IMR-90 (cell line): ENCODE data around the gene MSH6. TPM values are rescaled to one million over a fixed set of nuclear protein-coding genes. Genes with fewer than 3 reads are reported as not detected.

ENCODE experiments used
- ATAC-seq: fragments of 200-7000 bp; cut with Tn5 transposase; 2 replicates; pipeline ENCODE4 v1.9.1; 2020; ENCODE audit warnings: low read depth, mild to moderate bottlenecking, moderate library complexity
- BruUV-seq: library from RNA; stranded (reverse); fragments of 400-500 nt; replicated peaks from 2 replicates; lab custom pipeline; 2021; lab: Mats Ljungman, UMichigan
- CTCF ChIA-PET: fragments of 300-600 bp; formaldehyde crosslinking; extraction: SDS; loops from one replicate; lab custom pipeline; 2021; ENCODE audit warnings: antibody characterized with exemption; lab: Yijun Ruan, JAX
- POLR2A ChIA-PET: fragments of 300-600 bp; sonication (Branson Sonifier 250); formaldehyde crosslinking; loops from one replicate; lab custom pipeline; 2022; ENCODE audit warnings: antibody characterized with exemption; ENCODE audit not compliant: unreplicated experiment; lab: Charles Lee
- DNase-seq: peaks from one replicate; pipeline ENCODE4 v3.0.0; 2013
- H2AFZ ChIP-seq: replicated peaks from 2 replicates; pipeline ENCODE3; 2013; ENCODE audit warnings: low read length, mild to moderate bottlenecking; ENCODE audit not compliant: poor library complexity
- H2AK5ac ChIP-seq: 2 replicates; pipeline ENCODE4 v1.6.1; 2013; ENCODE audit warnings: low read depth, low read length, inconsistent platforms
- H2AK9ac ChIP-seq: replicated peaks from 2 replicates; pipeline ENCODE3; 2013; ENCODE audit warnings: mild to moderate bottlenecking, low read depth, low read length, moderate library complexity; ENCODE audit not compliant: poor library complexity
- H2BK120ac ChIP-seq: 2 replicates; pipeline ENCODE4 v1.6.1; 2013; ENCODE audit warnings: low read depth, low read length, inconsistent platforms
- H2BK15ac ChIP-seq: 3 replicates; pipeline ENCODE4 v1.6.1; 2013; ENCODE audit warnings: low read depth, low read length, inconsistent platforms
- H2BK20ac ChIP-seq: 2 replicates; pipeline ENCODE4 v1.6.1; 2013; ENCODE audit warnings: low read depth, mild to moderate bottlenecking, inconsistent platforms, low read length, moderate library complexity
- H2BK5ac ChIP-seq: 2 replicates; pipeline ENCODE4 v1.6.1; 2013; ENCODE audit warnings: mild to moderate bottlenecking, low read depth, low read length, inconsistent platforms; ENCODE audit not compliant: poor library complexity, severe bottlenecking
- H3K14ac ChIP-seq: replicated peaks from 2 replicates; pipeline ENCODE4 v1.6.1; 2013; ENCODE audit warnings: low read depth, low read length, inconsistent platforms
- H3K18ac ChIP-seq: 2 replicates; pipeline ENCODE4 v1.6.1; 2013; ENCODE audit warnings: low read depth, low read length, control low read depth
- H3K23ac ChIP-seq: 2 replicates; pipeline ENCODE4 v1.6.1; 2013; ENCODE audit warnings: low read depth, low read length, inconsistent platforms
- H3K27ac ChIP-seq: 2 replicates; pipeline ENCODE4 v1.5.1; 2013; ENCODE audit warnings: mild to moderate bottlenecking, control low read depth, low read length; ENCODE audit not compliant: insufficient read depth
- H3K27me3 ChIP-seq: 2 replicates; pipeline ENCODE4 v1.6.1; 2013; ENCODE audit warnings: low read length; ENCODE audit not compliant: control insufficient read depth, insufficient read depth
- H3K36me3 ChIP-seq: 2 replicates; pipeline ENCODE4 v1.6.1; 2013; ENCODE audit warnings: low read length, mixed read lengths; ENCODE audit not compliant: control insufficient read depth, insufficient read depth
- H3K4ac ChIP-seq: 2 replicates; pipeline ENCODE4 v1.6.1; 2013; ENCODE audit warnings: low read depth, low read length, inconsistent platforms
- H3K4me1 ChIP-seq: 2 replicates; pipeline ENCODE4 v1.6.1; 2013; ENCODE audit warnings: low read length, mixed read lengths; ENCODE audit not compliant: control insufficient read depth, insufficient read depth
- H3K4me2 ChIP-seq: 2 replicates; pipeline ENCODE4 v1.6.1; 2013; ENCODE audit warnings: low read depth, mild to moderate bottlenecking, control low read depth, low read length, moderate library complexity
- H3K4me3 ChIP-seq: 2 replicates; pipeline ENCODE4 v1.5.1; 2013; ENCODE audit warnings: low read depth, mild to moderate bottlenecking, control low read depth, low read length, moderate library complexity; ENCODE audit not compliant: insufficient read depth
- H3K56ac ChIP-seq: 2 replicates; pipeline ENCODE4 v1.6.1; 2013; ENCODE audit warnings: low read length, inconsistent platforms; ENCODE audit not compliant: insufficient read depth; ENCODE audit errors: extremely low read depth
- H3K79me1 ChIP-seq, 2 experiments: 2 replicates each; pipeline ENCODE4 v1.6.1; 2013; ENCODE audit warnings: low read length in 2 of 2, inconsistent platforms in 1 of 2, low read depth in 1 of 2
- H3K9ac ChIP-seq: 2 replicates; pipeline ENCODE4 v1.6.1; 2013; ENCODE audit warnings: low read depth, low read length, control low read depth
- H3K9me1 ChIP-seq: 2 replicates; pipeline ENCODE4 v1.6.1; 2013; ENCODE audit warnings: low read length, inconsistent platforms; ENCODE audit not compliant: insufficient read depth
- H3K9me3 ChIP-seq: 2 replicates; pipeline ENCODE4 v1.6.1; 2013; ENCODE audit warnings: low read length; ENCODE audit not compliant: control insufficient read depth, insufficient read depth
- H4K20me1 ChIP-seq: 2 replicates; pipeline ENCODE4 v1.6.1; 2013; ENCODE audit warnings: low read length, inconsistent platforms; ENCODE audit not compliant: insufficient read depth
- H4K5ac ChIP-seq: 2 replicates; pipeline ENCODE4 v1.6.1; 2013; ENCODE audit warnings: mild to moderate bottlenecking, low read depth, low read length, control low read depth
- H4K8ac ChIP-seq, 2 experiments: 2 replicates each; pipeline ENCODE4 v1.6.1; 2013; ENCODE audit warnings: low read depth in 2 of 2, low read length in 2 of 2, control low read depth in 1 of 2, inconsistent platforms in 1 of 2
- H4K91ac ChIP-seq: 2 replicates; pipeline ENCODE4 v1.6.1; 2013; ENCODE audit warnings: low read depth, low read length, inconsistent platforms; ENCODE audit not compliant: insufficient read depth
- BHLHE40 ChIP-seq: fragments of 150-350 bp; IDR thresholded peaks from 2 replicates; pipeline ENCODE4 v1.6.1; 2016; ENCODE audit warnings: mild to moderate bottlenecking, low read depth, low read length
- FOS ChIP-seq: fragments of 150-350 bp; IDR thresholded peaks from 2 replicates; pipeline ENCODE4 v1.6.1; 2016; ENCODE audit warnings: low read depth, low read length
- MAZ ChIP-seq: IDR thresholded peaks from 2 replicates; pipeline ENCODE4 v1.6.1; 2012; ENCODE audit warnings: low read depth, mild to moderate bottlenecking, low read length, improper control_type of control experiment, moderate library complexity, borderline replicate concordance
- MXI1 ChIP-seq: IDR thresholded peaks from 2 replicates; pipeline ENCODE4 v1.6.1; 2012; ENCODE audit warnings: low read depth, mild to moderate bottlenecking, low read length, moderate library complexity, borderline replicate concordance
- POLR2A ChIP-seq: IDR thresholded peaks from 2 replicates; pipeline ENCODE4 v1.6.1; 2012; ENCODE audit warnings: mild to moderate bottlenecking, low read depth, low read length
- RAD21 ChIP-seq: IDR thresholded peaks from 2 replicates; pipeline ENCODE4 v1.6.1; 2012; ENCODE audit warnings: low read length, improper control_type of control experiment
- SMC3 ChIP-seq: fragments of 150-350 bp; IDR thresholded peaks from 2 replicates; pipeline ENCODE4 v1.6.1; 2016; ENCODE audit warnings: low read depth, mild to moderate bottlenecking, antibody characterized with exemption, low read length, moderate library complexity
- WGBS, 2 experiments: methylation state at CpG; one replicate each; pipeline versions ENCODE4 v1.1.5 to v1.1.7; 2013; ENCODE audit warnings: missing lambda C conversion rate in 2 of 2; ENCODE audit not compliant: insufficient read length in 1 of 2; ENCODE audit errors: extremely low coverage in 2 of 2; 5-methylcytosine and 5-hydroxymethylcytosine counted together
- dilution Hi-C: fragments of 300-500 bp; cut with HindIII; formaldehyde crosslinking; loops from one replicate; pipeline ENCODE4 v1.14.3; 2018; ENCODE audit warnings: low sequenced_read_pairs; ENCODE audit not compliant: unreplicated experiment
- in situ Hi-C: fragments of 300-500 bp; cut with MboI; formaldehyde crosslinking; loops from 3 replicates; pipeline ENCODE4 v1.14.3; 2019; ENCODE audit warnings: low sequenced_read_pairs, inconsistent platforms, mixed read lengths
- intact Hi-C: fragments of 100-400 bp; cut with micrococcal nuclease; formaldehyde crosslinking; loops from 2 replicates; pipeline ENCODE4 v1.10.0; 2022
- polyA plus RNA-seq, 3 experiments: library from polyadenylated mRNA; depleted of rRNA; stranded (reverse); fragments of >200 nt; gene quantifications; 2 replicates each; pipeline ENCODE4 v1.2.3, GENCODE V29; 2012; ENCODE audit warnings: low replicate concordance in 1 of 3
- total RNA-seq: library from RNA; depleted of rRNA; stranded (reverse); fragments of >200 nt; gene quantifications from 2 replicates; pipeline ENCODE4 v1.2.3, GENCODE V29; 2012
- TF ChIP-seq, protein P1 (sequence below): fragments of 150-350 bp; IDR thresholded peaks from 2 replicates; pipeline ENCODE4 v1.6.1; 2016; ENCODE audit warnings: low read depth, mild to moderate bottlenecking, low read length, moderate library complexity, borderline replicate concordance

MSH6 gene
- total and polyA plus RNA-seq, 2 of the 4 experiments (the other 2 are of a cell fraction): 17.1 to 48.9 TPM

DNA sequence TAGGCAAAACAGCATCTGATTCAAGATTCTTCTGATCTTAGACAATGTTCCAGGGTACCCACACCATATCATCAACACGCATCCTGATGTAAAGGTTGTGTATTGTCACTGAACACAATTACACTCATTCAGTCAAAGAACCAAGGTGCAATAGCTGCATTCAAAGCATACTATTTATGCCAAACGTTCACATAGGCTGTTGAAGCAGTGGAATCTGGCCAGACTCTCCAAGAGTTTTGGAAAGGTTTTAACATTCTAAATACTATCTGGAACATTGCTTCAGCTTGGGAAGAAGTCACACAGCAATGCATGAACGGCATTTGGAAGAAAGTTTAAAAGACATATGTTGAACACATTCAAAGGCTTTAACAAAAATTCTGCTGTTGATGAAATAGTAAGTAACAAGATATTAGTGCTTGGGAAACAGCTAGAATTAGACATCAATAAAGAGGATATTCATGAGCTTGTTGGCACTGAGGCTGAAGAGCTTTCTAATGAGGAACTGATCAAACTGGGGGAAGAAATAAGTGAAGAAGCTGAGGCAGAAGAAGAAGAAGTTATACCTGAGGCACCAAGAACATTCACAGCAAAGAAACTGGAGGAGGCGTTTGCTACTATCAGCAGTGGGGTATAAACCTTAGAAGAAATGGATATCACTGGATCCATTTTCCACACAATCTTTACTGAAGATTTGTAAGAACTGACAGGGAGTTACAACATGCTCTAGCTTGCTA is 47.6 kb upstream of the MSH6 start:
- TF ChIP-seq FOS (no peak), SMC3 (no peak), BHLHE40 (no peak), POLR2A (no peak), RAD21 (no peak), MAZ (no peak), MXI1 (no peak)
- TF ChIP-seq, protein P1, sequence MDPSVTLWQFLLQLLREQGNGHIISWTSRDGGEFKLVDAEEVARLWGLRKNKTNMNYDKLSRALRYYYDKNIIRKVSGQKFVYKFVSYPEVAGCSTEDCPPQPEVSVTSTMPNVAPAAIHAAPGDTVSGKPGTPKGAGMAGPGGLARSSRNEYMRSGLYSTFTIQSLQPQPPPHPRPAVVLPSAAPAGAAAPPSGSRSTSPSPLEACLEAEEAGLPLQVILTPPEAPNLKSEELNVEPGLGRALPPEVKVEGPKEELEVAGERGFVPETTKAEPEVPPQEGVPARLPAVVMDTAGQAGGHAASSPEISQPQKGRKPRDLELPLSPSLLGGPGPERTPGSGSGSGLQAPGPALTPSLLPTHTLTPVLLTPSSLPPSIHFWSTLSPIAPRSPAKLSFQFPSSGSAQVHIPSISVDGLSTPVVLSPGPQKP: no peak
- H4K8ac ChIP-seq: no peak overlapping the region
- no peak overlapping the region for H3K23ac ChIP-seq
- H3K4me1 ChIP-seq: no peaks in the 10 kb centered on the region
- intact Hi-C loops (no loop called here), dilution Hi-C loops (no loop called here), in situ Hi-C loops (no loop called here)
- BruUV-seq: no TSS peak
- no peak for ATAC-seq
- H3K9ac ChIP-seq: no peak overlapping the region
- no peaks in the 10 kb centered on the region for H3K9me3 ChIP-seq
- H3K14ac ChIP-seq: no peak overlapping the region
- H4K91ac ChIP-seq: no peak overlapping the region
- CTCF ChIA-PET: interaction anchor here (0.5 kb wide), 1 partner anchor 14 kb away, joined by 8 read pairs; no protein-coding TSS in a partner anchor
- no peak for DNase-seq
- no peak overlapping the region for H3K56ac ChIP-seq
- no peak overlapping the region for H2AK5ac ChIP-seq
- no peak overlapping the region for H2AFZ ChIP-seq
- no peak overlapping the region for H3K4me2 ChIP-seq
- no CpG with 5 or more reads among the region's 4 CpGs for WGBS, 2 experiments
- H3K9me1 ChIP-seq: no peaks in the 10 kb centered on the region
- POLR2A ChIA-PET: no interaction called here
- H2BK120ac ChIP-seq: no peak overlapping the region
- H3K18ac ChIP-seq: no peak overlapping the region
- H2AK9ac ChIP-seq: no peak overlapping the region
- no peaks in the 10 kb centered on the region for H3K36me3 ChIP-seq
- no peak overlapping the region for H4K5ac ChIP-seq
- H2BK20ac ChIP-seq: no peak overlapping the region
- H3K79me1 ChIP-seq: no peaks in the 10 kb centered on the region
- no peak overlapping the region for H2BK15ac ChIP-seq
- H2BK5ac ChIP-seq: no peak overlapping the region
- H3K27ac ChIP-seq: no peak overlapping the region
- no peaks in the 10 kb centered on the region; the same call in 1 of the 2 replicates for H4K20me1 ChIP-seq
- H3K4me3 ChIP-seq: no peak overlapping the region
- H3K4ac ChIP-seq: no peak overlapping the region
- peaks cover 13% of the 10 kb centered on the region; the same call in 1 of the 2 replicates for H3K27me3 ChIP-seq
